GM12872 (cell line): ENCODE data around the gene GALNT11.

Source experiments
- TF ChIP-seq, protein P1 (sequence below): IDR thresholded peaks from 3 replicates; pipeline ENCODE4 v1.5.1; 2011; ENCODE audit warnings: low read depth, mild to moderate bottlenecking, low read length, moderate library complexity; ENCODE audit not compliant: insufficient read depth

The GALNT11 gene

DNA sequence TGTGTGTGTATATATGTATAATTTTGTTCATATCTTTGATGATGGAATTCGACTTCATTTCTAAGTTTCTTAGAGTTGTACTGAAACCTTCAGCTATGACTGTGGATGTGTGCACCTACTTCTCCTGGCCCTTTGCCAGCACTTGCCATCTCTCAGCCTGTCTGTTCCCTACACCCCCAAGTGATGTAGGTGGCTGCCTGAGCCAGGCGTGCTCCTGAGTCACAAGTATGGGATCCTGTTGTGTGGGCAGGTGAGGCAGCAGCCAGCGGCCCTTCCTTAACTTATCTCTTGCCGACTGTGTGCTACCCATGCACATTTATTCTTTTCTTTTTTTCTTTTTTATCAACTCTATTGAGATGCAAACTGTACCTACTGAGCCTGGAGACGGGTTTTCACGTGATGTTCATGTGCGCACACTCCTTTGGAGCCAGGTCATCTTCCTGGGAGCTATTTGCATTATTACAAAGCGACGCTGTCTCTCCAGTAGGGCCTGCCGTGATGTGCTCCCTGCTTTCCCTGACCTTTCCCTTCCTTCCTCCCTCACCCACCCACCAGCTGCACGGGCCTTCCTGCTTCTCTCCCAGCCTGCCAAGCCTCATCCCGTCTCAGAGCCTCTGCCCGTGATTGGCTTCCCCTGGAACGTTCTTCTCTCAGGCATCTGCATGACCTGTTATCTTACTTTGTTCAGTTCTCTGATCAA, 31.3 kb upstream of the GALNT11 start:
- TF ChIP-seq, protein P1, sequence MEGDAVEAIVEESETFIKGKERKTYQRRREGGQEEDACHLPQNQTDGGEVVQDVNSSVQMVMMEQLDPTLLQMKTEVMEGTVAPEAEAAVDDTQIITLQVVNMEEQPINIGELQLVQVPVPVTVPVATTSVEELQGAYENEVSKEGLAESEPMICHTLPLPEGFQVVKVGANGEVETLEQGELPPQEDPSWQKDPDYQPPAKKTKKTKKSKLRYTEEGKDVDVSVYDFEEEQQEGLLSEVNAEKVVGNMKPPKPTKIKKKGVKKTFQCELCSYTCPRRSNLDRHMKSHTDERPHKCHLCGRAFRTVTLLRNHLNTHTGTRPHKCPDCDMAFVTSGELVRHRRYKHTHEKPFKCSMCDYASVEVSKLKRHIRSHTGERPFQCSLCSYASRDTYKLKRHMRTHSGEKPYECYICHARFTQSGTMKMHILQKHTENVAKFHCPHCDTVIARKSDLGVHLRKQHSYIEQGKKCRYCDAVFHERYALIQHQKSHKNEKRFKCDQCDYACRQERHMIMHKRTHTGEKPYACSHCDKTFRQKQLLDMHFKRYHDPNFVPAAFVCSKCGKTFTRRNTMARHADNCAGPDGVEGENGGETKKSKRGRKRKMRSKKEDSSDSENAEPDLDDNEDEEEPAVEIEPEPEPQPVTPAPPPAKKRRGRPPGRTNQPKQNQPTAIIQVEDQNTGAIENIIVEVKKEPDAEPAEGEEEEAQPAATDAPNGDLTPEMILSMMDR, result no peak

DNA sequence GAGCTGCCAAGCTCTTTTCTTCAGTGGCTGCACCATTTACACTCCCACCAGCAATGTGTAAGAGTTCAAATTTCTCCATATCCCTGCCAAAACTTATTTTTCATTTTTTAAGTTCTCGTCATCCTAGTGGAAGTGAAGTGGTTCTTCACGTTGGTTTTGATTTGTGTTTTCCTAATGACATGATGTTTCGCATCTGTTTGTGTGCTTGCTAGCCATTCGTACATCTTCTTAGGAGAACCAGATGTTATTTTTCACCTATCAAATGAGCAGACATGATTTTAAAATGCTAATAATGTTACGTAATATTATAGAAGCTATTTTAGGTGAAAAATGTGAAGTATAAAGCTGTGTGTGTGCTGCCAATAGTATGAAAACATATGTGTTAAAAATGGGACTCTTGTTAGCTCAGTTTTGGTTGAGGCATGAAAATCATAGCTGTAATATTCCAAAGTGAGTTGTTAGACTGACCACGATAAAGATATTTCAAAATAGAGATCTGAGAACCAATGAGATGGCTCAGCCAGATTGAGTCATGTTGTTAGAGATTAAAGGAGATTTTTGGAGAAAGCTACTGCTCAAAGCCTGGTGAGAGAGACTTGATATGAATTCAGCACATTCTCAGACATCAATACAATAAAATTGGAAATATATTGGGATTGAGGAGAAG, 25.9 kb upstream of the GALNT11 start:
- TF ChIP-seq, protein P1, result no peak

DNA sequence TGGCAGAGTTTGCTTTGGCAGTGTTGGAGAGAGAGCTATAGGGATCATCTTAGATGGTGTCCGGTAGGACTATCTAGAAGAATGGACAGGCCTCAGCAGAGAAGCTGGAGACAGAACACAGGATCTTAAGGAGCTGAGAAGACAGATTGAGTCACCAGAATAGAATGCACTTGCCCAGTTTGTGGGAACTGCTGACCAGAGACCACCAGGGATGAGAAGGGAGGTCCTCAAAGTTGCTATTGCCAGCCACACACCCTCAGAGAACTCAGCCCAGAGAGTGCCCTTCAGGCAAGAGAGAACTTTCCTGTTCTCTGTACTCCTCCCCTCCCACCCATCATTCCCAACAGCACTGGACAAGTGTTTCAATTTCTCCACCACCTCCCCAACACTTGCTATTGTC, 25.3 kb upstream of the GALNT11 start:
- TF ChIP-seq, protein P1, result no peak

DNA sequence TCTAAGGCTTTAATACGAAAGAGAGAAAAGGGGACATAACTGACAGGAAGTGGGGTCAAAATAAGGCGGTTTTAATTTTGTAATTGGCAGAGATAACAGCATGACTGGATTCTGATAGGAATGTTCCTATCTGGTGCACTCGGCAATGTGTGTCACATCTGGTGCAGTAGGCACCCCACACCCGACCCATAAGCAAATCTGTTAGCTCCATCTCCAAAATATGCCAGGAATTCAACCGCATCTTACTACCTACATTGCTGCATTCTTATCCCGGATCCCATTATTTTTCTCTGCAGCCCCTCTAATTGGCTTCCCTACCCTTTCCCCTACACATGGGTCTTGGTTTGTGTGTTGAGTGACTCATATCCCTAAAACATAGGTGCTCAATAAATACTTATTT, 19.1 kb upstream of the GALNT11 start:
- TF ChIP-seq, protein P1, result no peak

DNA sequence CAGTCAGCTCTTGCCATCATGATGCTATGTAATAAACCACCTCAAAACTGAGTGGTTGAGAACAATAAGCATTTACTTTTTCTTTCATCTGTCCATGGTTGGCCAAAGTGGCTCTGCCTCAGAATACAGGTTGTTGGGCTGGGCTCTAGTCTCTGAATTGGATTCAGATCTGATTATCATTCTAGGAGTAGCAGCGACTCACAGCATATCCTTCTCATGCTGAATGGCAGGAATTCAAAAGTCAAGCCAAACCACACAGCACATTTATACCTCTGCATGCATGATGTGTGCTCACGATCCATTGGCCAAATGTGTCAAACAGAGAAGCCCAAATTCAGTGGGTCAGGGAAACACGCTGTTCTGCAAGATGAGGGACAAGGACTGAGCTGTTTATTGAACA, 13.6 kb upstream of the GALNT11 start:
- TF ChIP-seq, protein P1, result no peak

DNA sequence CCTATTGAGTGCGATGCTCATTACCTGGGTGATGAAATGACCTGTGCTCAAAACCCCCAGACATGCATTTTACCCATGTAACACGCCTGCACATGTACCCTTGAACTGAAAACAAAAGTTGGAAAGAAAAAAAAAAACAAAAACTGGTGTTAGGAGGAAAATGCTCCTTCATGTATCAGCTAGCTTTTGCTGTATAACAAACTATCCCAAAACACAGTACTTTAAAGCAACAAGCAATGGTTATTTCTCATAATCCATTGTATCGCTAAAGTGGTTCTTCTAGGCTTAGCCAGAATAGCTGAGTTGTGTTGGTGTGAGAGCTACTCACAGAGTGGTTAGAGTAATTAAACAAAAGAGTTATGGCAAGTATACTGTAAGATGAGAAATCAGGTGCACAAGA, 12.2 kb upstream of the GALNT11 start:
- TF ChIP-seq, protein P1, result no peak

DNA sequence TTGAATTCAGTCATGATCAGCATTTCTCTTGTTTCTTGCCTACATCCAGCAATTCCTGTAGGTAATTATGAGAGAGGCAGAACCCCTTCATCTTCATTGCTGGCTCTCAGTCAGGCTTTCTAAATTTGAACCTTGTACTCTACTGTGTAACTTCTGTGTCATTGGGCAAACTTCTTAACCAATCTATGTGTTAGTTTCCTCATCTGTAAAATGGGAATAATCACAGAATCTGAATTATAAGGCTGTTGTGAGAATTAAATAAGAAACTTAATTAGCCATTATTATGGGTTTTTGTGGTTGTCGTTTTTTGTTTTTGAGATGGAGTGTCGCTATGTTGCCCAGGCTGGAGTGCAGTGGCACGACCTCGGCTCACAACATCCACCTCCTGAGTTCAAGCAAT, 11.5 kb upstream of the GALNT11 start:
- TF ChIP-seq, protein P1, result no peak
